Neural cell (in vitro differentiated cells): ENCODE results near the gene CXADR. TPM values are rescaled to one million over a fixed set of nuclear protein-coding genes. Genes with fewer than 3 reads are reported as not detected.

Experiments
- H2AFZ ChIP-seq: fragments of 200-600, 300-800 bp; sonication (generic), shearing (Covaris generic); 2 replicates; pipeline ENCODE4 v1.6.0; 2014; ENCODE audit warnings: low read depth, mild to moderate bottlenecking, antibody characterized with exemption, low read length, moderate library complexity
- H3F3A ChIP-seq: fragments of 200-600 bp; shearing (Covaris generic); 2 replicates; pipeline ENCODE4 v1.6.1; 2016; ENCODE audit warnings: mild to moderate bottlenecking, moderate library complexity, mixed read lengths, antibody characterized with exemption, low read length; ENCODE audit not compliant: insufficient read depth, poor library complexity, severe bottlenecking
- H3K27ac ChIP-seq: fragments of 200-600, 300-800 bp; sonication (generic), shearing (Covaris generic); 2 replicates; pipeline ENCODE4 v1.5.1; 2014; ENCODE audit warnings: mild to moderate bottlenecking, low read length, moderate library complexity
- H3K27me3 ChIP-seq: fragments of 300-800, 200-600 bp; sonication (generic), shearing (Covaris generic); 2 replicates; pipeline ENCODE4 v1.6.0; 2014; ENCODE audit warnings: mild to moderate bottlenecking, low read depth, low read length, moderate library complexity; ENCODE audit not compliant: insufficient read depth
- H3K36me3 ChIP-seq: fragments of 300-800, 200-600 bp; sonication (generic), shearing (Covaris generic); 2 replicates; pipeline ENCODE4 v1.5.1; 2014; ENCODE audit warnings: mild to moderate bottlenecking, antibody characterized with exemption, low read length, moderate library complexity; ENCODE audit not compliant: insufficient read depth
- H3K4me2 ChIP-seq: fragments of 300-800, 200-600 bp; sonication (generic), shearing (Covaris generic); 2 replicates; pipeline ENCODE4 v1.6.0; 2014; ENCODE audit warnings: mild to moderate bottlenecking, low read length
- H3K4me3 ChIP-seq: fragments of 300-800, 200-600 bp; sonication (generic), shearing (Covaris generic); 2 replicates; pipeline ENCODE4 v1.5.1; 2014; ENCODE audit warnings: mild to moderate bottlenecking, low read length, moderate library complexity
- H3K79me2 ChIP-seq: fragments of 200-600 bp; shearing (Covaris generic); replicated peaks from 2 replicates; pipeline ENCODE4 v1.6.0; 2014; ENCODE audit warnings: mild to moderate bottlenecking, low read length, moderate library complexity; ENCODE audit not compliant: insufficient read depth
- H3K9ac ChIP-seq: fragments of 300-800, 200-600 bp; sonication (generic), shearing (Covaris generic); 2 replicates; pipeline ENCODE4 v1.6.1; 2016; ENCODE audit warnings: mild to moderate bottlenecking, low read length, mixed read lengths
- H3K9me2 ChIP-seq: fragments of 200-600 bp; shearing (Covaris generic); 2 replicates; pipeline ENCODE4 v1.6.1; 2016; ENCODE audit warnings: mild to moderate bottlenecking, low read length, mixed read lengths; ENCODE audit not compliant: insufficient read depth
- H3K9me3 ChIP-seq: fragments of 200-600, 300-800 bp; sonication (generic), shearing (Covaris generic); 2 replicates; pipeline ENCODE4 v1.6.1; 2016; ENCODE audit warnings: mild to moderate bottlenecking, mixed run types, low read length, moderate library complexity, mixed read lengths
- H4K20me1 ChIP-seq: fragments of 200-600 bp; shearing (Covaris generic); 2 replicates; pipeline ENCODE4 v1.6.1; 2016; ENCODE audit warnings: mild to moderate bottlenecking, mixed run types; ENCODE audit not compliant: insufficient read depth
- CTCF ChIP-seq: fragments of 450-650 bp; IDR thresholded peaks from 2 replicates; pipeline ENCODE4 v1.5.1; 2014; ENCODE audit warnings: antibody characterized with exemption, mild to moderate bottlenecking, moderate library complexity; ENCODE audit not compliant: poor library complexity, severe bottlenecking
- EP300 ChIP-seq: fragments of 450-650 bp; conservative IDR thresholded peaks from 2 replicates; pipeline ENCODE4 v1.6.1; 2014; ENCODE audit warnings: antibody characterized with exemption, mild to moderate bottlenecking, moderate library complexity; ENCODE audit not compliant: poor library complexity, severe bottlenecking
- EZH2 ChIP-seq: fragments of 200-600, 300-800 bp; shearing (Covaris generic), sonication (generic); IDR thresholded peaks from 2 replicates; pipeline ENCODE4 v1.6.1; 2014; ENCODE audit warnings: antibody characterized with exemption, low read length, borderline replicate concordance, mild to moderate bottlenecking; ENCODE audit not compliant: insufficient read depth, poor library complexity, severe bottlenecking
- MXI1 ChIP-seq: fragments of 450-650 bp; conservative IDR thresholded peaks from 2 replicates; pipeline ENCODE4 v1.6.1; 2014; ENCODE audit warnings: antibody characterized with exemption, mild to moderate bottlenecking; ENCODE audit not compliant: poor library complexity, severe bottlenecking
- POLR2AphosphoS5 ChIP-seq: IDR thresholded peaks from 2 replicates; pipeline ENCODE4 v1.6.1; 2012
- RAD21 ChIP-seq: fragments of 450-650 bp; conservative IDR thresholded peaks from 2 replicates; pipeline ENCODE4 v1.6.1; 2014; ENCODE audit warnings: antibody characterized with exemption, mild to moderate bottlenecking, moderate library complexity
- REST ChIP-seq: IDR thresholded peaks from 2 replicates; pipeline ENCODE4 v1.6.1; 2012; ENCODE audit warnings: borderline replicate concordance
- SMC3 ChIP-seq: fragments of 450-650 bp; conservative IDR thresholded peaks from 2 replicates; pipeline ENCODE4 v1.6.1; 2014; ENCODE audit warnings: antibody characterized with exemption, mild to moderate bottlenecking, moderate library complexity; ENCODE audit not compliant: poor library complexity
- TAF1 ChIP-seq: IDR thresholded peaks from 2 replicates; pipeline ENCODE4 v1.6.1; 2012; ENCODE audit warnings: low read depth
- polyA plus RNA-seq: library from polyadenylated mRNA; depleted of rRNA; stranded (reverse); fragments of >200 nt; gene quantifications from 2 replicates; pipeline ENCODE4 v1.2.3, GENCODE V29; 2014

The CXADR gene
- polyA plus RNA-seq, 1 donor from 2014 or later: 175 TPM

GRCh38 chr21:17527711-17528110 is 14.9 kb downstream of the CXADR start:
- Histone ChIP-seq H3K27ac (peak overlapping the region; percentile 84), H2AFZ (no peak overlapping the region), H3K9me2 (no peaks in the 10 kb centered on the region), H3K4me2 (no peak overlapping the region), H3K4me3 (no peak overlapping the region), H4K20me1 (peaks cover 4% of the 10 kb centered on the region), H3K79me2 (peaks cover 86% of the 10 kb centered on the region), H3K36me3 (peaks cover 7% of the 10 kb centered on the region), H3K9me3 (no peaks in the 10 kb centered on the region), H3K27me3 (no peaks in the 10 kb centered on the region), H3K9ac (peak overlapping the region; percentile 43), H3F3A (no peaks in the 10 kb centered on the region)
- no peak for TF ChIP-seq MXI1
- no peak for TF ChIP-seq POLR2AphosphoS5
- no peak for TF ChIP-seq SMC3
- TF ChIP-seq CTCF: no peak
- no peak for TF ChIP-seq REST
- TF ChIP-seq EZH2: no peak
- no peak for TF ChIP-seq EP300
- no peak for TF ChIP-seq RAD21
- no peak for TF ChIP-seq TAF1

- H3K9ac ChIP-seq: no peak overlapping the region
- H3K4me2 ChIP-seq: no peak overlapping the region
- H3K4me3 ChIP-seq: no peak overlapping the region
- no peak overlapping the region for H3K27ac ChIP-seq
- no peak overlapping the region for H2AFZ ChIP-seq
- H3K9me3 ChIP-seq: no peaks in the 10 kb centered on the region
- peaks cover 87% of the 10 kb centered on the region for H3K79me2 ChIP-seq
- TF ChIP-seq MXI1: no peak
- TF ChIP-seq EZH2: no peak
- no peak for TF ChIP-seq EP300
- TF ChIP-seq POLR2AphosphoS5: no peak
- TF ChIP-seq CTCF: no peak
- no peak for TF ChIP-seq TAF1
- TF ChIP-seq SMC3: no peak
- no peak for TF ChIP-seq RAD21
- TF ChIP-seq REST: no peak
- peaks cover 7% of the 10 kb centered on the region for H3K36me3 ChIP-seq
- no peaks in the 10 kb centered on the region for H3K9me2 ChIP-seq
- no peaks in the 10 kb centered on the region for H3F3A ChIP-seq
- no peaks in the 10 kb centered on the region for H3K27me3 ChIP-seq
- no peaks in the 10 kb centered on the region for H4K20me1 ChIP-seq
Observed at GRCh38 chr21:17529648-17530047, 16.8 kb downstream of the CXADR start.
